GM19035 (cell line): ENCODE measurements around the gene SEC22C.

ENCODE experiments used
- ATAC-seq: cut with Tn5 transposase; IDR thresholded peaks from one replicate; pipeline ENCODE4 v1.9.1; 2021; ENCODE audit not compliant: unreplicated experiment

Gene SEC22C

GRCh38 chr3:42537350-42537749 is 44.4 kb downstream of the SEC22C start:
- ATAC-seq, result no peak

- no peak for ATAC-seq
Measured at GRCh38 chr3:42535981-42536784, 45.6 kb downstream of the SEC22C start.

GRCh38 chr3:42533161-42533897 is 48.4 kb downstream of the SEC22C start:
- no peak for ATAC-seq

- ATAC-seq, result no peak
Measured at GRCh38 chr3:42532229-42532628, 49.5 kb downstream of the SEC22C start.

GRCh38 chr3:42531470-42531869 is 50.3 kb downstream of the SEC22C start:
- ATAC-seq, result no peak

- ATAC-seq, result no peak
Measured at GRCh38 chr3:42530073-42530472, 51.7 kb downstream of the SEC22C start.

GRCh38 chr3:42529468-42529867 is 52.3 kb downstream of the SEC22C start:
- no peak for ATAC-seq

- ATAC-seq, result no peak
Measured at GRCh38 chr3:42527368-42527917, 54.3 kb downstream of the SEC22C start.

- ATAC-seq, result no peak
Measured at GRCh38 chr3:42526616-42527367, 55.0 kb downstream of the SEC22C start.

GRCh38 chr3:42525736-42526345 is 55.9 kb downstream of the SEC22C start:
- ATAC-seq, result no peak

- no peak for ATAC-seq
Measured at GRCh38 chr3:42525212-42525611, 56.6 kb downstream of the SEC22C start.

GRCh38 chr3:42524751-42525150 is 57.0 kb downstream of the SEC22C start:
- no peak for ATAC-seq

- ATAC-seq, result no peak
Measured at GRCh38 chr3:42520906-42521305, 60.9 kb downstream of the SEC22C start.

- no peak for ATAC-seq
Measured at GRCh38 chr3:42520336-42520735, 61.4 kb downstream of the SEC22C start.

GRCh38 chr3:42519568-42519962 is 62.2 kb downstream of the SEC22C start:
- no peak for ATAC-seq

GRCh38 chr3:42518800-42519567 is 62.8 kb downstream of the SEC22C start:
- no peak for ATAC-seq

- no peak for ATAC-seq
Measured at GRCh38 chr3:42517117-42517516, 64.7 kb downstream of the SEC22C start.

- no peak for ATAC-seq
Measured at GRCh38 chr3:42516443-42516842, 65.3 kb downstream of the SEC22C start.

GRCh38 chr3:42515976-42516375 is 65.8 kb downstream of the SEC22C start:
- no peak for ATAC-seq

GRCh38 chr3:42515391-42515916 is 66.3 kb downstream of the SEC22C start:
- ATAC-seq, result no peak
